Naive thymus-derived CD4-positive, alpha-beta T cell (primary cell): ENCODE measurements around the gene KSR2. TPM values are rescaled to one million over a fixed set of nuclear protein-coding genes. Genes with fewer than 3 reads are reported as not detected.
A peak's percentile ranks its signal among the peaks of the same experiment; 100 is the strongest.
"Not testable (repeated sequence)": the region's sequence is repeated elsewhere in the genome, so short reads cannot be mapped to it uniquely, and the experiment has no call there.

Experiments used
- ATAC-seq: fragments of 150-1000 bp; cut with Tn5 transposase; 2 replicates; pipeline ENCODE4 v1.10.0; 2021; ENCODE audit warnings: mild to moderate bottlenecking, moderate library complexity
- CTCF ChIA-PET: fragments of 350-600 bp; sonication (Branson Sonifier 250); formaldehyde crosslinking; loops from one replicate; lab custom pipeline; 2021; ENCODE audit warnings: antibody characterized with exemption; lab: Charles Lee
- POLR2A ChIA-PET: fragments of 350-600 bp; sonication (Branson Sonifier 250); formaldehyde crosslinking; loops from one replicate; lab custom pipeline; 2021; ENCODE audit warnings: antibody characterized with exemption, inconsistent platforms; lab: Charles Lee
- DNase-seq, 9 donors: peaks; one replicate each; pipeline versions ENCODE4 v3.0.0 to v3.0.0-alpha.2; 2020 to 2022; ENCODE audit warnings: mixed read lengths in 1 of 9
- H3K27ac ChIP-seq: one replicate; pipeline ENCODE4 v1.7.0; 2013; ENCODE audit warnings: mild to moderate bottlenecking, low read depth, low read length, moderate library complexity
- H3K27me3 ChIP-seq, 2 donors: one replicate each; pipeline ENCODE4 v1.7.0; 2013; ENCODE audit warnings: low read length in 2 of 2, mild to moderate bottlenecking in 2 of 2, moderate library complexity in 2 of 2; ENCODE audit not compliant: control insufficient read depth in 2 of 2, insufficient read depth in 2 of 2
- H3K36me3 ChIP-seq, 3 experiments: 1 replicate in 2 of 3; 2 replicates in 1 of 3; pipeline ENCODE4 v1.7.0; 2013; ENCODE audit warnings: low read length in 3 of 3, mild to moderate bottlenecking in 3 of 3, moderate library complexity in 1 of 3; ENCODE audit not compliant: insufficient read depth in 3 of 3, control insufficient read depth in 2 of 3
- H3K4me1 ChIP-seq, 2 donors: one replicate each; pipeline ENCODE4 v1.7.0; 2013; ENCODE audit warnings: low read length in 2 of 2, mild to moderate bottlenecking in 2 of 2, moderate library complexity in 1 of 2; ENCODE audit not compliant: control insufficient read depth in 2 of 2, insufficient read depth in 2 of 2
- H3K4me3 ChIP-seq: 2 replicates; pipeline ENCODE4 v1.7.0; 2013; ENCODE audit warnings: mild to moderate bottlenecking, low read length
- H3K9me3 ChIP-seq, 3 experiments: 1 replicate in 2 of 3; 2 replicates in 1 of 3; pipeline ENCODE4 v1.7.0; 2013; ENCODE audit warnings: low read length in 3 of 3; ENCODE audit not compliant: control insufficient read depth in 2 of 3
- H3K27ac Mint-ChIP-seq, 9 donors: one replicate each; pipeline ENCODE4 v1.8.0; 2020 to 2022; ENCODE audit warnings: mixed read lengths in 9 of 9, mild to moderate bottlenecking in 8 of 9, moderate library complexity in 5 of 9, inconsistent platforms in 2 of 9
- H3K27me3 Mint-ChIP-seq, 5 donors: one replicate each; pipeline ENCODE4 v1.8.0; 2021 to 2022; ENCODE audit warnings: mixed read lengths in 5 of 5, mild to moderate bottlenecking in 1 of 5
- H3K36me3 Mint-ChIP-seq, 5 donors: one replicate each; pipeline ENCODE4 v1.8.0; 2020 to 2022; ENCODE audit warnings: mixed read lengths in 5 of 5, mild to moderate bottlenecking in 3 of 5, inconsistent platforms in 1 of 5
- H3K4me1 Mint-ChIP-seq, 7 donors: one replicate each; pipeline ENCODE4 v1.8.0; 2020 to 2022; ENCODE audit warnings: mixed read lengths in 7 of 7, mild to moderate bottlenecking in 3 of 7, inconsistent platforms in 1 of 7
- H3K4me3 Mint-ChIP-seq, 10 donors: one replicate each; pipeline ENCODE4 v1.8.0; 2020 to 2022; ENCODE audit warnings: mild to moderate bottlenecking in 10 of 10, mixed read lengths in 10 of 10, moderate library complexity in 6 of 10, inconsistent platforms in 2 of 10
- H3K9me3 Mint-ChIP-seq, 11 donors: one replicate each; pipeline ENCODE4 v1.8.0; 2020 to 2022; ENCODE audit warnings: mixed read lengths in 11 of 11, mild to moderate bottlenecking in 4 of 11, inconsistent platforms in 1 of 11, moderate library complexity in 1 of 11
- intact Hi-C, 2 donors: fragments of 100-400 bp; cut with micrococcal nuclease; formaldehyde crosslinking; loops; one replicate each; pipeline ENCODE4 v1.15.1; 2023
- polyA plus RNA-seq, 2 donors: library from polyadenylated mRNA; unstranded; fragments of 300-500 nt; fragmentation: Illumina TruSeq; gene quantifications; one replicate each; pipeline ENCODE4 v1.2.3, GENCODE V29; 2021
- total RNA-seq, 6 experiments: library from RNA in 5 of 6; stranded (reverse) in 5 of 6; gene quantifications; 1 replicate in 5 of 6; 2 replicates in 1 of 6; pipeline ENCODE4 v1.2.3 and lab custom pipeline; 2021 to 2026

The KSR2 gene
- total and polyA plus RNA-seq, 7 experiments from 2014 or later, result 0.03 to 0.07 TPM; not detected in 5

GRCh38 chr12:117874198-117874597 is 94.6 kb downstream of the KSR2 start:
- DNase-seq, ATAC-seq, H3K27me3 ChIP-seq, H3K9me3 Mint-ChIP-seq, H3K36me3 ChIP-seq, CTCF ChIA-PET, POLR2A ChIA-PET, H3K36me3 Mint-ChIP-seq, H3K4me1 ChIP-seq, H3K27ac Mint-ChIP-seq, H3K4me3 ChIP-seq, H3K9me3 ChIP-seq, H3K4me1 Mint-ChIP-seq, H3K27ac ChIP-seq: not testable (repeated sequence)
- Mint-ChIP-seq H3K27me3 (peaks cover 20 to 34% (median 26%) of the 10 kb centered on the region in 5 donors), H3K4me3 (peak overlapping the region in 1 of 10 donors; percentile 30)
- intact Hi-C loops, result loop anchor here in 1 of 2 donors (10.0 kb wide), 2 partner anchors 261 to 501 kb away; partner anchors contain the start of genes PEBP1, SUDS3 and TAOK3

- Histone ChIP-seq H3K9me3 (no peaks in the 10 kb centered on the region), H3K36me3 (no peaks in the 10 kb centered on the region), H3K27ac (no peak overlapping the region), H3K4me1 (peaks cover 0 to 4% of the 10 kb centered on the region in 2 donors), H3K4me3 (no peak overlapping the region), H3K27me3 (no peaks in the 10 kb centered on the region)
- ChIA-PET POLR2A (no interaction called here), CTCF (no interaction called here)
- peaks cover 14 to 24% (median 15%) of the 10 kb centered on the region in 5 donors for H3K27me3 Mint-ChIP-seq
- DNase-seq, result no peak
- no peak overlapping the region for H3K4me3 Mint-ChIP-seq
- H3K9me3 Mint-ChIP-seq, result peaks cover 0 to 2% (median 0%) of the 10 kb centered on the region in 11 donors
- no peaks in the 10 kb centered on the region for H3K36me3 Mint-ChIP-seq
- H3K27ac Mint-ChIP-seq, result no peak overlapping the region
- no peak for ATAC-seq
- intact Hi-C loops, result loop anchor here in 1 of 2 donors (10.0 kb wide), 2 partner anchors 262 to 502 kb away; partner anchors contain the start of genes PEBP1, SUDS3 and TAOK3
- H3K4me1 Mint-ChIP-seq, result peaks cover 0 to 6% (median 4%) of the 10 kb centered on the region in 7 donors
Observed at GRCh38 chr12:117872546-117873169, 96.1 kb downstream of the KSR2 start.

- peaks cover under 1 to 17% (median 3%) of the 10 kb centered on the region in 5 donors for H3K27me3 Mint-ChIP-seq
- H3K36me3 Mint-ChIP-seq, result no peaks in the 10 kb centered on the region
- peaks cover 0 to 2% (median 0%) of the 10 kb centered on the region in 7 donors for H3K4me1 Mint-ChIP-seq
- ChIA-PET POLR2A (no interaction called here), CTCF (no interaction called here)
- peaks cover 0 to 2% (median 0%) of the 10 kb centered on the region in 11 donors for H3K9me3 Mint-ChIP-seq
- no peak overlapping the region for H3K27ac Mint-ChIP-seq
- H3K9me3 ChIP-seq, result no peaks in the 10 kb centered on the region
- H3K4me3 Mint-ChIP-seq, result no peak overlapping the region
- intact Hi-C loops, result no loop called here
- ATAC-seq, result no peak
- H3K4me1 ChIP-seq, result peaks cover 0 to under 1% of the 10 kb centered on the region in 2 donors
- no peak for DNase-seq
- no peak overlapping the region for H3K4me3 ChIP-seq
- no peaks in the 10 kb centered on the region for H3K36me3 ChIP-seq
- H3K27ac ChIP-seq, result no peak overlapping the region
- H3K27me3 ChIP-seq, result no peaks in the 10 kb centered on the region
Observed at GRCh38 chr12:117869551-117869950, 99.2 kb downstream of the KSR2 start.

GRCh38 chr12:117867348-117867747 is 101.4 kb downstream of the KSR2 start:
- no peak for ATAC-seq
- no peak for DNase-seq
- CTCF ChIA-PET, result no interaction called here
- H3K36me3 ChIP-seq, result no peaks in the 10 kb centered on the region
- Mint-ChIP-seq H3K27me3 (peaks cover 2 to 18% (median 6%) of the 10 kb centered on the region in 5 donors), H3K4me3 (no peak overlapping the region), H3K9me3 (peaks cover 0 to 2% (median 0%) of the 10 kb centered on the region in 11 donors), H3K4me1 (no peaks in the 10 kb centered on the region), H3K27ac (no peak overlapping the region), H3K36me3 (no peaks in the 10 kb centered on the region)
- no peaks in the 10 kb centered on the region for H3K9me3 ChIP-seq
- H3K27ac ChIP-seq, result no peak overlapping the region
- POLR2A ChIA-PET, result no interaction called here
- intact Hi-C loops, result no loop called here
- no peaks in the 10 kb centered on the region for H3K27me3 ChIP-seq
- no peaks in the 10 kb centered on the region for H3K4me1 ChIP-seq
- no peak overlapping the region for H3K4me3 ChIP-seq

GRCh38 chr12:117865505-117865904 is 103.3 kb downstream of the KSR2 start:
- Mint-ChIP-seq H3K4me1 (no peaks in the 10 kb centered on the region), H3K4me3 (no peak overlapping the region)
- H3K9me3 ChIP-seq, result no peaks in the 10 kb centered on the region

GRCh38 chr12:117863002-117863709 is 105.6 kb downstream of the KSR2 start:
- no peaks in the 10 kb centered on the region for H3K36me3 Mint-ChIP-seq
- ATAC-seq (no peak), DNase-seq (no peak)
- ChIA-PET POLR2A (no interaction called here), CTCF (no interaction called here)
- no peak overlapping the region for H3K27ac ChIP-seq
- H3K27me3 ChIP-seq, result no peaks in the 10 kb centered on the region
- peaks cover 0 to 18% (median 6%) of the 10 kb centered on the region in 5 donors for H3K27me3 Mint-ChIP-seq
- no peaks in the 10 kb centered on the region for H3K36me3 ChIP-seq
- no peak overlapping the region for H3K27ac Mint-ChIP-seq
- no peaks in the 10 kb centered on the region for H3K9me3 ChIP-seq
- peaks cover 0 to 1% (median 0%) of the 10 kb centered on the region in 11 donors for H3K9me3 Mint-ChIP-seq
- intact Hi-C loops, result no loop called here
- H3K4me3 Mint-ChIP-seq, result no peak overlapping the region
- H3K4me1 ChIP-seq, result no peaks in the 10 kb centered on the region
- no peak overlapping the region for H3K4me3 ChIP-seq
- H3K4me1 Mint-ChIP-seq, result no peaks in the 10 kb centered on the region

More at GRCh38 chr12:117865505-117865904, 103.3 kb downstream of the KSR2 start:
- CTCF ChIA-PET, result no interaction called here
- Histone ChIP-seq H3K4me1 (no peaks in the 10 kb centered on the region), H3K36me3 (no peaks in the 10 kb centered on the region), H3K27me3 (no peaks in the 10 kb centered on the region), H3K27ac (no peak overlapping the region), H3K4me3 (no peak overlapping the region)
- POLR2A ChIA-PET, result no interaction called here
- DNase-seq, result no peak
- no peak for ATAC-seq
- intact Hi-C loops, result no loop called here
- peaks cover under 1 to 18% (median 6%) of the 10 kb centered on the region in 5 donors for H3K27me3 Mint-ChIP-seq
- H3K36me3 Mint-ChIP-seq, result no peaks in the 10 kb centered on the region
- peaks cover 0 to 2% (median 0%) of the 10 kb centered on the region in 11 donors for H3K9me3 Mint-ChIP-seq
- H3K27ac Mint-ChIP-seq, result no peak overlapping the region
